Liver (tissue), 9 donors: ENCODE data around the gene TSHZ2. TPM values are rescaled to one million over a fixed set of nuclear protein-coding genes. Genes with fewer than 3 reads are reported as not detected.

Experiments used
- DNase-seq: peaks from one replicate; pipeline ENCODE4 v3.0.0-alpha.2; 2017; ENCODE audit warnings: low spot score
- H3K27ac ChIP-seq, 2 donors: one replicate each; pipeline ENCODE4 v1.7.0; 2013; ENCODE audit warnings: inconsistent platforms in 2 of 2, low read length in 2 of 2, control low read depth in 1 of 2, low read depth in 1 of 2, mild to moderate bottlenecking in 1 of 2
- H3K27me3 ChIP-seq, 4 donors: one replicate each; pipeline versions ENCODE4 v1.6.1 to v1.7.0; 2013; ENCODE audit warnings: low read length in 3 of 4, inconsistent platforms in 1 of 4, mild to moderate bottlenecking in 1 of 4, moderate library complexity in 1 of 4; ENCODE audit not compliant: control insufficient read depth in 4 of 4, insufficient read depth in 4 of 4
- H3K36me3 ChIP-seq, 4 donors: one replicate each; pipeline versions ENCODE4 v1.6.1 to v1.7.0; 2013; ENCODE audit warnings: low read length in 3 of 4, mild to moderate bottlenecking in 3 of 4, low read depth in 1 of 4, moderate library complexity in 1 of 4; ENCODE audit not compliant: control insufficient read depth in 4 of 4, insufficient read depth in 3 of 4
- H3K4me1 ChIP-seq, 4 donors: one replicate each; pipeline versions ENCODE4 v1.6.1 to v1.7.0; 2013; ENCODE audit warnings: low read length in 3 of 4, mild to moderate bottlenecking in 3 of 4, moderate library complexity in 1 of 4; ENCODE audit not compliant: control insufficient read depth in 4 of 4, insufficient read depth in 4 of 4
- H3K4me3 ChIP-seq, 3 donors: one replicate each; pipeline versions ENCODE4 v1.6.1 to v1.7.0; 2013; ENCODE audit warnings: low read length in 3 of 3, control low read depth in 1 of 3, low read depth in 1 of 3, mild to moderate bottlenecking in 1 of 3
- H3K9ac ChIP-seq, 2 donors: one replicate each; pipeline ENCODE4 v1.7.0; 2013; ENCODE audit warnings: low read length in 2 of 2, mild to moderate bottlenecking in 2 of 2, moderate library complexity in 2 of 2, control low read depth in 1 of 2, low read depth in 1 of 2
- H3K9me3 ChIP-seq, 4 donors: one replicate each; pipeline versions ENCODE4 v1.6.1 to v1.7.0; 2013; ENCODE audit warnings: low read length in 3 of 4; ENCODE audit not compliant: control insufficient read depth in 4 of 4
- ATF3 ChIP-seq: IDR thresholded peaks from 2 replicates; pipeline ENCODE4 v1.6.1; 2016; ENCODE audit warnings: antibody characterized with exemption
- CTCF ChIP-seq: fragments of 150-350 bp; IDR thresholded peaks from 2 replicates; pipeline ENCODE4 v1.5.1; 2017; ENCODE audit warnings: improper control_type of control experiment, low read depth, low read length; ENCODE audit not compliant: missing input control
- EGR1 ChIP-seq, 2 donors: IDR thresholded peaks; 2 replicates each; pipeline ENCODE4 v1.6.1; 2016 to 2018; ENCODE audit warnings: antibody characterized with exemption in 2 of 2, low read depth in 2 of 2
- FOXA1 ChIP-seq: IDR thresholded peaks from 2 replicates; pipeline ENCODE4 v1.6.1; 2016; ENCODE audit warnings: antibody characterized with exemption
- FOXA2 ChIP-seq: IDR thresholded peaks from 2 replicates; pipeline ENCODE4 v1.6.1; 2016; ENCODE audit warnings: antibody characterized with exemption
- GABPA ChIP-seq, 2 donors: IDR thresholded peaks in 1 of 2; conservative IDR thresholded peaks in 1 of 2; 2 replicates each; pipeline ENCODE4 v1.6.1; 2016; ENCODE audit warnings: antibody characterized with exemption in 2 of 2, mild to moderate bottlenecking in 1 of 2, moderate library complexity in 1 of 2
- HNF4A ChIP-seq, 2 donors: conservative IDR thresholded peaks; 2 replicates each; pipeline ENCODE4 v1.6.1; 2016; ENCODE audit warnings: antibody characterized with exemption in 2 of 2, mild to moderate bottlenecking in 2 of 2
- HNF4G ChIP-seq: IDR thresholded peaks from 2 replicates; pipeline ENCODE4 v1.6.1; 2016; ENCODE audit warnings: antibody characterized with exemption
- JUND ChIP-seq, 2 donors: IDR thresholded peaks; 2 replicates each; pipeline ENCODE4 v1.6.1; 2016; ENCODE audit warnings: antibody characterized with exemption in 2 of 2
- NR2F2 ChIP-seq: IDR thresholded peaks from 2 replicates; pipeline ENCODE4 v1.6.1; 2016; ENCODE audit warnings: antibody characterized with exemption
- RAD21 ChIP-seq, 2 donors: IDR thresholded peaks; 2 replicates each; pipeline ENCODE4 v1.6.1; 2016; ENCODE audit warnings: antibody characterized with exemption in 2 of 2, mild to moderate bottlenecking in 2 of 2
- REST ChIP-seq: IDR thresholded peaks from 2 replicates; pipeline ENCODE4 v1.6.1; 2016; ENCODE audit warnings: antibody characterized with exemption, mild to moderate bottlenecking
- RXRA ChIP-seq, 2 donors: IDR thresholded peaks; 2 replicates each; pipeline ENCODE4 v1.6.1; 2017 to 2018; ENCODE audit warnings: antibody characterized with exemption in 2 of 2, mild to moderate bottlenecking in 1 of 2
- SP1 ChIP-seq: IDR thresholded peaks from 2 replicates; pipeline ENCODE4 v1.6.1; 2018; ENCODE audit warnings: antibody characterized with exemption, mild to moderate bottlenecking
- TAF1 ChIP-seq: conservative IDR thresholded peaks from 2 replicates; pipeline ENCODE4 v1.6.1; 2016; ENCODE audit warnings: antibody characterized with exemption, mild to moderate bottlenecking
- YY1 ChIP-seq: IDR thresholded peaks from 2 replicates; pipeline ENCODE4 v1.6.1; 2016; ENCODE audit warnings: antibody characterized with exemption, mild to moderate bottlenecking
- ZBTB33 ChIP-seq: IDR thresholded peaks from 2 replicates; pipeline ENCODE4 v1.6.1; 2016; ENCODE audit warnings: antibody characterized with exemption
- WGBS: extraction: QIAGEN DNeasy Blood & Tissue Kit; methylation state at CpG from one replicate; pipeline ENCODE4 v1.1.7; 2013; 5-methylcytosine and 5-hydroxymethylcytosine counted together
- polyA plus RNA-seq, 2 donors: library from polyadenylated mRNA; stranded (reverse) in 1 of 2; unstranded in 1 of 2; fragments of 200-250 nt in 1 of 2; fragments of >200 nt in 1 of 2; fragmentation: Nextera tagmentation in 1 of 2; extraction: Ambion mirVana in 1 of 2; gene quantifications; one replicate each; pipeline versions ENCODE4 v1.2.1 to v1.2.3, GENCODE V29; 2013 to 2015
- total RNA-seq, 2 donors: library from RNA; depleted of rRNA; stranded (reverse); fragments of >200 nt; gene quantifications; one replicate each; pipeline ENCODE4 v1.2.3, GENCODE V29; 2014
- TF ChIP-seq, protein P1 (sequence below): IDR thresholded peaks from 2 replicates; pipeline ENCODE4 v1.6.1; 2016; ENCODE audit warnings: antibody characterized with exemption
- donor health status: healthy.
- donor health status: healthy.
- donor health status: healthy.
- donor health status: healthy.
- donor health status: healthy.

Gene TSHZ2
- total and polyA plus RNA-seq, 4 donors: 2.9 to 11.3 (median 7.8) TPM

- 92% methylated on average over 4 of the region's 4 CpGs for WGBS
- H3K9me3 ChIP-seq: no peaks in the 10 kb centered on the region
- no peak overlapping the region for H3K9ac ChIP-seq
- no peak overlapping the region for H3K27ac ChIP-seq
- H3K27me3 ChIP-seq: no peaks in the 10 kb centered on the region
- H3K4me1 ChIP-seq: no peaks in the 10 kb centered on the region
- no peak for DNase-seq
- TF ChIP-seq FOXA1 (no peak), TAF1 (no peak), FOXA2 (no peak)
- TF ChIP-seq, protein P1, sequence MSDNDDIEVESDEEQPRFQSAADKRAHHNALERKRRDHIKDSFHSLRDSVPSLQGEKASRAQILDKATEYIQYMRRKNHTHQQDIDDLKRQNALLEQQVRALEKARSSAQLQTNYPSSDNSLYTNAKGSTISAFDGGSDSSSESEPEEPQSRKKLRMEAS: no peak
- H3K36me3 ChIP-seq: peaks cover 0 to 2% (median 0%) of the 10 kb centered on the region in 4 donors
- H3K4me3 ChIP-seq: no peak overlapping the region
Observed at GRCh38 chr20:53438368-53438767, 466.2 kb downstream of the TSHZ2 start.

- no peak overlapping the region for H3K4me3 ChIP-seq
- no peak overlapping the region for H3K9ac ChIP-seq
- H3K36me3 ChIP-seq: peaks cover 0 to 2% (median 0%) of the 10 kb centered on the region in 4 donors
- no peak for DNase-seq
- H3K27me3 ChIP-seq: no peaks in the 10 kb centered on the region
- H3K4me1 ChIP-seq: peaks cover 0 to under 1% (median 0%) of the 10 kb centered on the region in 4 donors
- H3K9me3 ChIP-seq: no peaks in the 10 kb centered on the region
- no peak overlapping the region for H3K27ac ChIP-seq
- 93% methylated on average over 1 of the region's 1 CpG for WGBS
- no peak for TF ChIP-seq REST
- TF ChIP-seq CTCF: no peak
- no peak for TF ChIP-seq GABPA (IDR thresholded peaks at IDR 0.05 in 1 of 2, conservative IDR thresholded peaks at IDR 0.05 in 1 of 2)
- TF ChIP-seq HNF4G: no peak
- no peak for TF ChIP-seq JUND (IDR thresholded peaks at IDR 0.05)
- no peak for TF ChIP-seq SP1
- TF ChIP-seq EGR1 (IDR thresholded peaks at IDR 0.05; ENCODE audit: low read depth in 2 of 2): no peak
- TF ChIP-seq RXRA (IDR thresholded peaks at IDR 0.05): no peak
- TF ChIP-seq FOXA1: no peak
- TF ChIP-seq FOXA2: no peak
- no peak for TF ChIP-seq NR2F2
- no peak for TF ChIP-seq RAD21 (IDR thresholded peaks at IDR 0.05)
- TF ChIP-seq TAF1: no peak
- no peak for TF ChIP-seq HNF4A (conservative IDR thresholded peaks at IDR 0.05)
- no peak for TF ChIP-seq YY1
- TF ChIP-seq ATF3: no peak
- no peak for TF ChIP-seq ZBTB33
Observed at GRCh38 chr20:53439046-53439445, 466.9 kb downstream of the TSHZ2 start.
